Endothelial cell of umbilical vein (primary cell): Measurements from ENCODE around the gene SNRNP200. TPM values are rescaled to one million over a fixed set of nuclear protein-coding genes. Genes with fewer than 3 reads are reported as not detected.

Source experiments
- BruUV-seq: library from RNA; stranded (reverse); fragments of 400-500 nt; replicated peaks from 2 replicates; lab custom pipeline; 2021; lab: Mats Ljungman, UMichigan
- CTCF ChIA-PET: fragments of 300-600, 350-600 bp; sonication (Branson Sonifier 250); formaldehyde crosslinking; loops from one replicate; lab custom pipeline; 2021; ENCODE audit warnings: antibody characterized with exemption, inconsistent platforms; lab: Charles Lee
- POLR2A ChIA-PET: fragments of 300-600, 350-600 bp; sonication (Branson Sonifier 250); formaldehyde crosslinking; loops from one replicate; lab custom pipeline; 2021; ENCODE audit warnings: antibody characterized with exemption, inconsistent platforms; lab: Charles Lee
- DNase-seq: peaks from one replicate; pipeline ENCODE4 v3.0.0-alpha.2; 2011; ENCODE audit warnings: low read depth, low spot score
- FAIRE-seq: peaks from 2 replicates; lab custom pipeline; 2011; peaks lifted over from hg19 to GRCh38; lab: Jason Lieb, UNC
- H2AFZ ChIP-seq: 2 replicates; pipeline ENCODE4 v1.6.0; 2012; ENCODE audit warnings: low read depth, low read length, control low read depth, inconsistent platforms
- H3K27ac ChIP-seq: 2 replicates; pipeline ENCODE4 v1.5.1; 2011; ENCODE audit warnings: low read depth, mild to moderate bottlenecking, control low read depth, low read length, moderate library complexity; ENCODE audit not compliant: insufficient read depth
- H3K27me3 ChIP-seq, 2 experiments: 2 replicates each; pipeline versions ENCODE4 v1.6.0 to v1.6.1; 2011; ENCODE audit warnings: low read length in 2 of 2, mixed read lengths in 1 of 2; ENCODE audit not compliant: control insufficient read depth in 2 of 2, insufficient read depth in 2 of 2
- H3K36me3 ChIP-seq, 2 experiments: 2 replicates in 1 of 2; 3 replicates in 1 of 2; pipeline ENCODE4 v1.5.1; 2011; ENCODE audit warnings: low read length in 2 of 2, mild to moderate bottlenecking in 1 of 2, moderate library complexity in 1 of 2; ENCODE audit not compliant: control insufficient read depth in 2 of 2, insufficient read depth in 2 of 2; ENCODE audit errors: extremely low read depth in 1 of 2
- H3K4me1 ChIP-seq: 3 replicates; pipeline ENCODE4 v1.5.1; 2011; ENCODE audit warnings: mild to moderate bottlenecking, low read length; ENCODE audit not compliant: control insufficient read depth, insufficient read depth; ENCODE audit errors: extremely low read depth
- H3K4me2 ChIP-seq: 2 replicates; pipeline ENCODE4 v1.6.1; 2011; ENCODE audit warnings: low read length, control low read depth, mixed read lengths; ENCODE audit not compliant: insufficient read depth
- H3K4me3 ChIP-seq, 3 experiments: fragments of 200-600 bp in 1 of 3; sonication (generic), shearing (Covaris generic) in 1 of 3; replicated peaks in 1 of 3; 2 replicates each; pipeline ENCODE4 v1.5.1; 2011 to 2016; ENCODE audit warnings: control low read depth in 3 of 3, low read length in 3 of 3, mild to moderate bottlenecking in 2 of 3, inconsistent platforms in 1 of 3, low read depth in 1 of 3, moderate library complexity in 1 of 3; ENCODE audit not compliant: insufficient read depth in 1 of 3
- H3K79me2 ChIP-seq: 2 replicates; pipeline ENCODE4 v1.6.0; 2012; ENCODE audit warnings: low read length, inconsistent platforms; ENCODE audit not compliant: control insufficient read depth, insufficient read depth
- H3K9ac ChIP-seq: replicated peaks from 2 replicates; pipeline ENCODE3; 2011; ENCODE audit warnings: low read length, control low read depth; ENCODE audit not compliant: insufficient read depth; ENCODE audit errors: extremely low read depth
- H3K9me1 ChIP-seq: replicated peaks from 3 replicates; pipeline ENCODE4 v1.6.0; 2011; ENCODE audit warnings: mild to moderate bottlenecking, low read length; ENCODE audit not compliant: control insufficient read depth, insufficient read depth; ENCODE audit errors: extremely low read depth
- H3K9me3 ChIP-seq: replicated peaks from 2 replicates; pipeline ENCODE4 v1.5.1; 2012; ENCODE audit warnings: low read length, inconsistent platforms; ENCODE audit not compliant: control insufficient read depth, insufficient read depth
- H4K20me1 ChIP-seq: replicated peaks from 2 replicates; pipeline ENCODE3; 2011; ENCODE audit warnings: mild to moderate bottlenecking, low read length; ENCODE audit not compliant: control insufficient read depth, insufficient read depth; ENCODE audit errors: extremely low read depth
- EZH2 ChIP-seq: IDR thresholded peaks from 2 replicates; pipeline ENCODE4 v1.6.1; 2012; ENCODE audit warnings: borderline replicate concordance, low read depth, mild to moderate bottlenecking, moderate library complexity, low read length, inconsistent platforms; ENCODE audit not compliant: severe bottlenecking
- GATA2 ChIP-seq: IDR thresholded peaks from 2 replicates; pipeline ENCODE4 v1.7.0; 2011; ENCODE audit warnings: low read depth, mild to moderate bottlenecking, moderate library complexity, mixed read lengths, low read length; ENCODE audit not compliant: insufficient read length, insufficient read depth
- JUN ChIP-seq: IDR thresholded peaks from 2 replicates; pipeline ENCODE4 v1.6.1; 2011; ENCODE audit warnings: borderline replicate concordance, low read depth; ENCODE audit not compliant: insufficient read length, insufficient read depth
- MYC ChIP-seq: IDR thresholded peaks from one replicate; pipeline ENCODE4 v1.6.1; 2011; ENCODE audit warnings: mild to moderate bottlenecking, low read depth, low read length
- POLR2A ChIP-seq: IDR thresholded peaks from 2 replicates; pipeline ENCODE4 v1.6.1; 2012; ENCODE audit warnings: low read depth, mild to moderate bottlenecking, control low read depth, low read length
- POLR2AphosphoS5 ChIP-seq: IDR thresholded peaks from 2 replicates; pipeline ENCODE4 v1.6.1; 2012; ENCODE audit warnings: low read depth, mild to moderate bottlenecking, control low read depth, low read length, moderate library complexity; ENCODE audit not compliant: insufficient read depth
- dilution Hi-C: fragments of 300-500 bp; cut with MboI; formaldehyde crosslinking; loops from one replicate; pipeline ENCODE4 v1.15.0; 2019; ENCODE audit warnings: low sequenced_read_pairs; ENCODE audit not compliant: extremely low pct_ligation_motif_present
- intact Hi-C: fragments of 100-400 bp; cut with micrococcal nuclease; formaldehyde crosslinking; loops from one replicate; pipeline ENCODE4 v1.10.0; 2022
- polyA plus RNA-seq, 4 experiments: library from polyadenylated mRNA; depleted of rRNA in 3 of 4; stranded (reverse) in 3 of 4; unstranded in 1 of 4; fragments of >200 nt; gene quantifications; 2 replicates each; pipeline versions ENCODE4 v1.2.1 to v1.2.3, GENCODE V29; 2011 to 2012; ENCODE audit warnings: missing spikeins in 1 of 4
- total RNA-seq: library from RNA; stranded (reverse); gene quantifications from 2 replicates; pipeline ENCODE4 v1.2.3, GENCODE V29; 2021
- TF ChIP-seq, protein P1 (sequence below): IDR thresholded peaks from 2 replicates; pipeline ENCODE4 v1.6.1; 2011; ENCODE audit not compliant: insufficient read depth, insufficient read length
- TF ChIP-seq, protein P2 (sequence below), 2 donors: IDR thresholded peaks; 1 replicate in 1 of 2; 2 replicates in 1 of 2; pipeline ENCODE4 v1.5.1; 2011; ENCODE audit warnings: low read length in 2 of 2, mild to moderate bottlenecking in 2 of 2, moderate library complexity in 2 of 2, control low read depth in 1 of 2, inconsistent platforms in 1 of 2, low read depth in 1 of 2; ENCODE audit not compliant: insufficient read depth in 1 of 2; ENCODE audit errors: extremely low read depth in 1 of 2

SNRNP200 gene
- total and polyA plus RNA-seq, 2 donors (not counting 3 experiments of a cell fraction or from before 2014, with no cell fraction given): 124 to 155 TPM

DNA sequence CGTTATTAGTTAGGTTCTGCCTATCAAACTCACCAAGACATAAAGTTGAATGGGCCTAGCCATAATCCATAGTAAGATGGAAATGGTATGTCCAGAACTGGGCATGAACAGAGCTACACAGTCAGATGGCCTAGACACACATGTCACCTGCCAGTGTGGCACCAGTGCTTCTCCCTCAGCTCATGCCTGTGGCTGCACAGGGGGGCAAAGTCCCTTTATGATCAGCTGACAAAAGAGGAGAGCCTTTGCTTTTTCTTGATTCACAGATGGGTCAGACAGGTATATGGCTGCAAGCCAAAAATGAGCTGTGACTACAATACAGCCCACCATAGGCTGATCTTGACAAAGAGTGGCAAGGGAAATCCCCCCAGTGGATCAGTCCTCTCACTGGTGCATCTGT lies 68.5 kb downstream of the SNRNP200 start:
- Histone ChIP-seq H3K4me3 (no peak overlapping the region), H4K20me1 (no peaks in the 10 kb centered on the region), H3K27me3 (no peaks in the 10 kb centered on the region), H3K27ac (no peak overlapping the region), H3K36me3 (no peaks in the 10 kb centered on the region), H3K9me3 (no peaks in the 10 kb centered on the region), H3K79me2 (no peaks in the 10 kb centered on the region), H3K9ac (no peak overlapping the region), H3K9me1 (no peaks in the 10 kb centered on the region), H3K4me1 (peaks cover 3% of the 10 kb centered on the region), H2AFZ (no peak overlapping the region), H3K4me2 (no peak overlapping the region)
- BruUV-seq: no TSS peak
- TF ChIP-seq, protein P1, sequence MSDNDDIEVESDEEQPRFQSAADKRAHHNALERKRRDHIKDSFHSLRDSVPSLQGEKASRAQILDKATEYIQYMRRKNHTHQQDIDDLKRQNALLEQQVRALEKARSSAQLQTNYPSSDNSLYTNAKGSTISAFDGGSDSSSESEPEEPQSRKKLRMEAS: no peak
- no peak for TF ChIP-seq POLR2AphosphoS5
- TF ChIP-seq GATA2: no peak
- TF ChIP-seq MYC: no peak
- no peak for TF ChIP-seq POLR2A
- TF ChIP-seq, protein P2, sequence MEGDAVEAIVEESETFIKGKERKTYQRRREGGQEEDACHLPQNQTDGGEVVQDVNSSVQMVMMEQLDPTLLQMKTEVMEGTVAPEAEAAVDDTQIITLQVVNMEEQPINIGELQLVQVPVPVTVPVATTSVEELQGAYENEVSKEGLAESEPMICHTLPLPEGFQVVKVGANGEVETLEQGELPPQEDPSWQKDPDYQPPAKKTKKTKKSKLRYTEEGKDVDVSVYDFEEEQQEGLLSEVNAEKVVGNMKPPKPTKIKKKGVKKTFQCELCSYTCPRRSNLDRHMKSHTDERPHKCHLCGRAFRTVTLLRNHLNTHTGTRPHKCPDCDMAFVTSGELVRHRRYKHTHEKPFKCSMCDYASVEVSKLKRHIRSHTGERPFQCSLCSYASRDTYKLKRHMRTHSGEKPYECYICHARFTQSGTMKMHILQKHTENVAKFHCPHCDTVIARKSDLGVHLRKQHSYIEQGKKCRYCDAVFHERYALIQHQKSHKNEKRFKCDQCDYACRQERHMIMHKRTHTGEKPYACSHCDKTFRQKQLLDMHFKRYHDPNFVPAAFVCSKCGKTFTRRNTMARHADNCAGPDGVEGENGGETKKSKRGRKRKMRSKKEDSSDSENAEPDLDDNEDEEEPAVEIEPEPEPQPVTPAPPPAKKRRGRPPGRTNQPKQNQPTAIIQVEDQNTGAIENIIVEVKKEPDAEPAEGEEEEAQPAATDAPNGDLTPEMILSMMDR (IDR thresholded peaks at IDR 0.05; ENCODE audit: extremely low read depth in 1 of 2, insufficient read depth in 1 of 2, low read depth in 1 of 2, low read length in 2 of 2): no peak
- FAIRE-seq (no peak), DNase-seq (no peak)
- ChIA-PET POLR2A (no interaction called here), CTCF (no interaction called here)
- dilution Hi-C loops (no loop called here), intact Hi-C loops (no loop called here)

DNA sequence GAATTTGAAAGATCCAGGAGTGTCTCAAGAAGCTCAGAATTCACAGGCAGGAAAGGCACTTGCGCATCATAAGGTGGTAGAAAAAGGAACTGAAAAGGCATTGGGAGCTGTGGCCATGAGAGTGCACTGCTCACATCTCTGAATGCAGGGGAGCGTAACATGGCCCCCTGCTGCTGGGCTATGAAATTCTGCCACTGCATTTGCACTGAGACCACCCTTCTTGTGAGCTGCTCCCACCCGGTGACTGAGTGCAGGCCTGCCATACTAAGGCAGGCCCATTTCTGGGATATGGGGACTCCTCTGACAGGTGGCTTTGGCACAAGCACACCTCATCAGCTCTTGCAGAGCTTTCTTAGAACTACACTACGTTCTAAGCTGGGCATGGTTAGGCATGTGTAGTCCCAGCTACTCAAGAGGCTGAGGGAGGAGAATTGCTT lies 71.4 kb downstream of the SNRNP200 start:
- Histone ChIP-seq H4K20me1 (no peaks in the 10 kb centered on the region), H3K36me3 (no peaks in the 10 kb centered on the region), H3K9me3 (no peaks in the 10 kb centered on the region), H3K9me1 (no peaks in the 10 kb centered on the region), H3K27ac (no peak overlapping the region), H3K4me2 (no peak overlapping the region), H3K27me3 (no peaks in the 10 kb centered on the region), H2AFZ (no peak overlapping the region), H3K79me2 (no peaks in the 10 kb centered on the region), H3K4me3 (no peak overlapping the region), H3K4me1 (no peaks in the 10 kb centered on the region), H3K9ac (no peak overlapping the region)
- BruUV-seq: no TSS peak
- TF ChIP-seq EZH2 (no peak), POLR2AphosphoS5 (no peak), JUN (no peak), MYC (no peak)
- TF ChIP-seq, protein P2 (IDR thresholded peaks at IDR 0.05; ENCODE audit: extremely low read depth in 1 of 2, insufficient read depth in 1 of 2, low read depth in 1 of 2, low read length in 2 of 2): no peak
- DNase-seq: no peak
- dilution Hi-C loops: no loop called here
- POLR2A ChIA-PET: no interaction called here
- CTCF ChIA-PET: interaction anchor here (1.1 to 1.5 kb wide), 2 partner anchors 11 to 31 kb away, joined by 4 to 5 read pairs; no protein-coding TSS in a partner anchor
- intact Hi-C loops: no loop called here
- FAIRE-seq: peak; percentile 15
